Type B pancreatic cell (in vitro differentiated cells): ENCODE results near the gene ENTPD8. TPM values are rescaled to one million over a fixed set of nuclear protein-coding genes. Genes with fewer than 3 reads are reported as not detected.

Experiments
- DNase-seq: peaks from one replicate; pipeline ENCODE4 v3.0.0; 2021; ENCODE audit warnings: mixed read lengths; ENCODE audit not compliant: unreplicated experiment; ENCODE audit errors: extremely low spot score
- H3K27ac Mint-ChIP-seq: 2 replicates; pipeline ENCODE4 v1.8.0; 2021; ENCODE audit warnings: mild to moderate bottlenecking, mixed read lengths
- H3K27me3 Mint-ChIP-seq: 2 replicates; pipeline ENCODE4 v1.8.0; 2021; ENCODE audit warnings: mixed read lengths
- H3K36me3 Mint-ChIP-seq: 2 replicates; pipeline ENCODE4 v1.8.0; 2021; ENCODE audit warnings: mixed read lengths
- H3K4me1 Mint-ChIP-seq: one replicate; pipeline ENCODE4 v1.8.0; 2021; ENCODE audit warnings: mixed read lengths; ENCODE audit not compliant: unreplicated experiment
- H3K4me3 Mint-ChIP-seq: 2 replicates; pipeline ENCODE4 v1.8.0; 2021; ENCODE audit warnings: mild to moderate bottlenecking, mixed read lengths
- H3K9me3 Mint-ChIP-seq: 2 replicates; pipeline ENCODE4 v1.8.0; 2021; ENCODE audit warnings: mixed read lengths
- total RNA-seq: library from RNA; stranded (reverse); gene quantifications from 2 replicates; pipeline ENCODE4 v1.2.1, GENCODE V29; 2021; ENCODE audit warnings: low replicate concordance
- TF ChIP-seq, protein P1 (sequence below): fragments of 200-600 bp; sonication (generic); conservative IDR thresholded peaks from 2 replicates; pipeline ENCODE4 v1.5.0; 2021; ENCODE audit warnings: antibody characterized with exemption, mild to moderate bottlenecking

ENTPD8 gene
- total RNA-seq, 1 donor from 2014 or later = 2.1 TPM

- H3K27me3 Mint-ChIP-seq = no peaks in the 10 kb centered on the region
- DNase-seq = no peak
- H3K9me3 Mint-ChIP-seq = peaks cover 8% of the 10 kb centered on the region
- TF ChIP-seq, protein P1, sequence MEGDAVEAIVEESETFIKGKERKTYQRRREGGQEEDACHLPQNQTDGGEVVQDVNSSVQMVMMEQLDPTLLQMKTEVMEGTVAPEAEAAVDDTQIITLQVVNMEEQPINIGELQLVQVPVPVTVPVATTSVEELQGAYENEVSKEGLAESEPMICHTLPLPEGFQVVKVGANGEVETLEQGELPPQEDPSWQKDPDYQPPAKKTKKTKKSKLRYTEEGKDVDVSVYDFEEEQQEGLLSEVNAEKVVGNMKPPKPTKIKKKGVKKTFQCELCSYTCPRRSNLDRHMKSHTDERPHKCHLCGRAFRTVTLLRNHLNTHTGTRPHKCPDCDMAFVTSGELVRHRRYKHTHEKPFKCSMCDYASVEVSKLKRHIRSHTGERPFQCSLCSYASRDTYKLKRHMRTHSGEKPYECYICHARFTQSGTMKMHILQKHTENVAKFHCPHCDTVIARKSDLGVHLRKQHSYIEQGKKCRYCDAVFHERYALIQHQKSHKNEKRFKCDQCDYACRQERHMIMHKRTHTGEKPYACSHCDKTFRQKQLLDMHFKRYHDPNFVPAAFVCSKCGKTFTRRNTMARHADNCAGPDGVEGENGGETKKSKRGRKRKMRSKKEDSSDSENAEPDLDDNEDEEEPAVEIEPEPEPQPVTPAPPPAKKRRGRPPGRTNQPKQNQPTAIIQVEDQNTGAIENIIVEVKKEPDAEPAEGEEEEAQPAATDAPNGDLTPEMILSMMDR = no peak
- H3K36me3 Mint-ChIP-seq = peaks cover 5% of the 10 kb centered on the region
- H3K27ac Mint-ChIP-seq = no peak overlapping the region
- no peak overlapping the region for H3K4me3 Mint-ChIP-seq
- peaks cover 6% of the 10 kb centered on the region for H3K4me1 Mint-ChIP-seq
Observed at GRCh38 chr9:137477778-137478612, 36.8 kb upstream of the ENTPD8 start.

DNA sequence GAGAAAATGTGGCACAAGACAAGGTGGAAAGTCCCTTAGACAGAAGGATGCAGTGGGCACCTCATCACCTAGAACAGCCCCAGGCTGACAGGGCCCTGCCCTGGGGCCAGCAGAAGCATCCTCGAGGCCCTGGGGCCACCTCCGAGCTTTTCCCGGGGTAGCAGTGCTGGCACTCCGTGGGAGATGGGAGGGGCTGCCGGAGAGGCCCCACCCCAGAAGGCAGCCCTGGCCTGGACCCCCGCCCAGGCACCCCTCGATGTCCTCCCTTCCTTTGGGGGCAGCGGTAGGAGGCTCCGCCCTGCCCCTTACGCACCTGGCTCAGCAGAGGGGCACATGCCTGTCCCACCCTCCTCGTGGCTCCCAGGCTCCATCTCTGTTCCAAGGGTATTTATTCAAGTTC is 35.7 kb upstream of the ENTPD8 start:
- Mint-ChIP-seq H3K36me3 (peaks cover 5% of the 10 kb centered on the region), H3K27ac (no peak overlapping the region), H3K4me3 (no peak overlapping the region), H3K9me3 (peaks cover 8% of the 10 kb centered on the region), H3K27me3 (no peaks in the 10 kb centered on the region), H3K4me1 (peaks cover 6% of the 10 kb centered on the region)
- TF ChIP-seq, protein P1 = no peak
- no peak for DNase-seq

- peaks cover 8% of the 10 kb centered on the region for H3K9me3 Mint-ChIP-seq
Observed at GRCh38 chr9:137475666-137476065, 34.5 kb upstream of the ENTPD8 start.

GRCh38 chr9:137474271-137474670 is 33.1 kb upstream of the ENTPD8 start:
- Mint-ChIP-seq H3K27me3 (no peaks in the 10 kb centered on the region), H3K9me3 (peaks cover 8% of the 10 kb centered on the region), H3K4me1 (peaks cover under 1% of the 10 kb centered on the region), H3K4me3 (no peak overlapping the region), H3K36me3 (peaks cover 5% of the 10 kb centered on the region), H3K27ac (no peak overlapping the region)
- DNase-seq = no peak
- TF ChIP-seq, protein P1 = no peak

More at GRCh38 chr9:137475666-137476065, 34.5 kb upstream of the ENTPD8 start:
- peaks cover 6% of the 10 kb centered on the region for H3K4me1 Mint-ChIP-seq
- H3K36me3 Mint-ChIP-seq = peaks cover 5% of the 10 kb centered on the region
- no peak overlapping the region for H3K4me3 Mint-ChIP-seq
- H3K27me3 Mint-ChIP-seq = no peaks in the 10 kb centered on the region
- no peak overlapping the region for H3K27ac Mint-ChIP-seq
- no peak for DNase-seq
- TF ChIP-seq, protein P1 = no peak

- peaks cover 3% of the 10 kb centered on the region for H3K9me3 Mint-ChIP-seq
- TF ChIP-seq, protein P1 = no peak
- no peak overlapping the region for H3K27ac Mint-ChIP-seq
- H3K4me1 Mint-ChIP-seq = no peaks in the 10 kb centered on the region
- no peak for DNase-seq
- peaks cover 4% of the 10 kb centered on the region for H3K27me3 Mint-ChIP-seq
- no peak overlapping the region for H3K4me3 Mint-ChIP-seq
- peaks cover 2% of the 10 kb centered on the region for H3K36me3 Mint-ChIP-seq
Observed at GRCh38 chr9:137470785-137471184, 29.6 kb upstream of the ENTPD8 start.
